Loucy (cell line): Measurements from ENCODE around the gene GAGE12J.
"Not testable (repeated sequence)": the region's sequence is repeated elsewhere in the genome, so short reads cannot be mapped to it uniquely, and the experiment has no call there.

Experiments used
- EZH2phosphoT487 ChIP-seq: fragments of 200-600 bp; IDR thresholded peaks from 2 replicates; pipeline ENCODE4 v1.6.1; 2018; ENCODE audit warnings: antibody characterized with exemption, mild to moderate bottlenecking, moderate library complexity, borderline replicate concordance
- TF ChIP-seq, protein P1 (sequence below): fragments of 200-600 bp; sonication (generic); conservative IDR thresholded peaks from 2 replicates; pipeline ENCODE4 v1.5.1; 2014; ENCODE audit warnings: mild to moderate bottlenecking, antibody characterized with exemption, low read length

DNA sequence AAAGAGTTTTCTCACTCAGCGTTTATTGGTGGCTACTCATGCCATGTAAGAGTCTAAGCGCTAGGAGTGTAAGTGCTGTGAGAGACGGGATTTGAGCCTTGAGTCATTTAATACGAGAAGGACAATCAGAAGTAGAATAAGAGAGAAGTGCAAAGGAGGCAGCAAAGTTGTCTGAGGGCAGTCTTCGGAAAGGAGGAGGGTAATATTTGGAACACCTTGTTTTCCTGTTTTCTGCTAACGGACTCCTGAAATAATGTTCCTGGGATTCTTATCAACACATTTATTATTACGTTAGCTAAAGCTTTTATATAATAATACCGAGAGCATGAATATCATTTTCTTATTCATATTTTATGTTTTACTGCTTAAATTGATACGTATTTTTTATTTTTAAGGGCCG, 23.6 kb downstream of the GAGE12J start:
- TF ChIP-seq, protein P1, sequence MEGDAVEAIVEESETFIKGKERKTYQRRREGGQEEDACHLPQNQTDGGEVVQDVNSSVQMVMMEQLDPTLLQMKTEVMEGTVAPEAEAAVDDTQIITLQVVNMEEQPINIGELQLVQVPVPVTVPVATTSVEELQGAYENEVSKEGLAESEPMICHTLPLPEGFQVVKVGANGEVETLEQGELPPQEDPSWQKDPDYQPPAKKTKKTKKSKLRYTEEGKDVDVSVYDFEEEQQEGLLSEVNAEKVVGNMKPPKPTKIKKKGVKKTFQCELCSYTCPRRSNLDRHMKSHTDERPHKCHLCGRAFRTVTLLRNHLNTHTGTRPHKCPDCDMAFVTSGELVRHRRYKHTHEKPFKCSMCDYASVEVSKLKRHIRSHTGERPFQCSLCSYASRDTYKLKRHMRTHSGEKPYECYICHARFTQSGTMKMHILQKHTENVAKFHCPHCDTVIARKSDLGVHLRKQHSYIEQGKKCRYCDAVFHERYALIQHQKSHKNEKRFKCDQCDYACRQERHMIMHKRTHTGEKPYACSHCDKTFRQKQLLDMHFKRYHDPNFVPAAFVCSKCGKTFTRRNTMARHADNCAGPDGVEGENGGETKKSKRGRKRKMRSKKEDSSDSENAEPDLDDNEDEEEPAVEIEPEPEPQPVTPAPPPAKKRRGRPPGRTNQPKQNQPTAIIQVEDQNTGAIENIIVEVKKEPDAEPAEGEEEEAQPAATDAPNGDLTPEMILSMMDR, result not testable (repeated sequence)
- TF ChIP-seq EZH2phosphoT487, result not testable (repeated sequence)
